AG04449 (cell line): ENCODE measurements around the gene BRINP2.

Source experiments
- CTCF ChIA-PET: fragments of 350-600 bp; formaldehyde crosslinking; extraction: SDS; loops from one replicate; lab custom pipeline; 2021; ENCODE audit warnings: antibody characterized with exemption; lab: Yijun Ruan, JAX
- POLR2A ChIA-PET: fragments of 400-600, 350-600 bp; formaldehyde crosslinking; extraction: SDS; loops from one replicate; lab custom pipeline; 2020; ENCODE audit warnings: antibody characterized with exemption, inconsistent platforms; lab: Yijun Ruan, JAX
- DNase-seq: peaks from one replicate; pipeline ENCODE4 v3.0.0-alpha.2; 2010; ENCODE audit warnings: low read depth, low spot score
- H3K4me3 ChIP-seq: 2 replicates; pipeline ENCODE4 v1.5.1; 2011; ENCODE audit warnings: low read depth, mild to moderate bottlenecking, control low read depth, low read length
- CTCF ChIP-seq: IDR thresholded peaks from one replicate; pipeline ENCODE4 v1.5.1; 2011; ENCODE audit warnings: mild to moderate bottlenecking, moderate library complexity, low read length, control low read depth, inconsistent platforms; ENCODE audit not compliant: insufficient read depth; ENCODE audit errors: missing control alignments

The BRINP2 gene

GRCh38 chr1:177238967-177239366 is 68.2 kb downstream of the BRINP2 start:
- CTCF ChIA-PET: no interaction called here

GRCh38 chr1:177239792-177240191 is 69.0 kb downstream of the BRINP2 start:
- ChIA-PET CTCF (no interaction called here), POLR2A (no interaction called here)
- no peak overlapping the region for H3K4me3 ChIP-seq
- DNase-seq: no peak
- no peak for TF ChIP-seq CTCF

More at GRCh38 chr1:177238967-177239366, 68.2 kb downstream of the BRINP2 start:
- DNase-seq: no peak
- no peak overlapping the region for H3K4me3 ChIP-seq
- POLR2A ChIA-PET: no interaction called here
- TF ChIP-seq CTCF: no peak

DNA sequence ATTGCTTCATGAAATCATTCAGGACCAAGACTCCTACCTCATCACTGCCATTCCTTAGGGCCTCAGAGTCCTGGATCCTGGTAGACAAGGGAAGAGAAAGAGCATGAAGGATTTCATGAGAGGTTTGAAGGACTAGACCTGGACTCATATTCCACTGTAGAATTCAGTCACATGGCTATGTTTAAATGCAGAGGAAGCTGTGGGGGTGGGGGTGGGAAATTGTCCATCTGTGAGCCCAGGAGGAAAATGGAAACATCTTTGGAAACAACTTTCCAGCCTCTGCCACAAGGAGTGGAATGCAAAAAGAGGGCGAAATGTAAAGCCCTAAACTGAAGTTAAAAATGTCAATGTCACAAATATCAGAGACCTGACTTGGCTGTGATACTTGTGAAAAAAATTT is 73.0 kb downstream of the BRINP2 start:
- ChIA-PET CTCF (no interaction called here), POLR2A (no interaction called here)
- no peak for TF ChIP-seq CTCF
- H3K4me3 ChIP-seq: no peak overlapping the region
- no peak for DNase-seq

DNA sequence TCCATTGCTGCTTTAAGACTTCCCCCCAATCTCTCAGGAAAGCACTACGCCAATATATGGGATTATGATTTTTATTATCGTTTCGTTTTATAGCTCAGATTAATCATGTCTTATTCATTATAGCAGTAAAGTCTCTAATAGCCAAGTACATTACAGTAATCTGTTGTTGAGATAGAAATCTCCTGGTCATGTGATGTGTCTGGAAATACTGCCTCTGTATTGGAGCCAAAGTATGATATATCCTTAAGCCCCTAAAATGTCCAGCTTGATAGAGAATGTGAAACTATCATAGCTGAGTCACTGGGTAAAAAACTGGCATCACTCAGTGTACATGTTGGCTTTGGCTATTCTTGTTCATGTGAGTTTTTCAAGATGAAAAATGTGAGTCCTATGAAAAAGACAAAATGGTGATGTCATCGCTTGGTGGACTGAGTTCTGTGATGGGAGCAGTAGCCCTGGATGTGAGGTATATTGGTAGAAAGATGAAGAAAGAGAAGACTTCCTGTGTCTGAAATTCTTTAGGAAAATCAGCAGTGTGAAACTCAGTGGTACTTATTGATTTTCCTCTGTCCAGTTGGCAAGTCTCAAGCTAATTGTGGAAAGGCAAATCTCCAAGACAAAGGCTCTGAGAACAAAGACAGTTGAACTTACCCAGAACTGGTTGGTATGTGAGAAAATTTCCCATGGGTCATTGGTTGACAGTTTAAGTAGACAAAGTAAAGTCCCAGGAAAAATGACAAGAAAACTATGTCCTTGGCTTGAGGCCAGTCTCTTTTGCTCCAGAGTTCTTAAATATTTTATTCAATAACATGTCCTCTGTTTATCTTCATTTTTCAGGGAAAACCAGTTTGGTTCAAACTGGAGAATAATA is 76.2 kb downstream of the BRINP2 start:
- no peak for DNase-seq
- ChIA-PET CTCF (interaction anchor here (1.2 kb wide), 1 partner anchor 8 kb away, joined by 6 read pairs; no protein-coding TSS in a partner anchor), POLR2A (no interaction called here)
- TF ChIP-seq CTCF: no peak
- no peak overlapping the region for H3K4me3 ChIP-seq

- TF ChIP-seq CTCF: no peak
- DNase-seq: no peak
- ChIA-PET POLR2A (no interaction called here), CTCF (no interaction called here)
- no peak overlapping the region for H3K4me3 ChIP-seq
Observed at GRCh38 chr1:177247623-177248176, 76.9 kb downstream of the BRINP2 start.

- no peak for TF ChIP-seq CTCF
- POLR2A ChIA-PET: no interaction called here
- no peak overlapping the region for H3K4me3 ChIP-seq
- DNase-seq: no peak
- CTCF ChIA-PET: no interaction called here
Observed at GRCh38 chr1:177248258-177248657, 77.5 kb downstream of the BRINP2 start.
